Stomach (tissue), 4 donors: ENCODE measurements around the gene PLCB4.

Source experiments
- CTCF ChIP-seq, 7 experiments: fragments of 450-650 bp in 4 of 7; fragments of 200-600 bp in 3 of 7; sonication (generic) in 3 of 7; IDR thresholded peaks; one replicate each; pipeline ENCODE4 v1.5.1; 2016 to 2019; ENCODE audit warnings: antibody characterized with exemption in 7 of 7, control low read depth in 2 of 7, mild to moderate bottlenecking in 1 of 7
- EP300 ChIP-seq: sonication (generic); formaldehyde crosslinking; IDR thresholded peaks from one replicate; pipeline ENCODE4 v1.6.1; 2017; ENCODE audit warnings: antibody characterized with exemption

GRCh38 chr20:9353180-9353915, 284.5 kb downstream of the PLCB4 start:
- no peak for TF ChIP-seq EP300
- TF ChIP-seq CTCF (IDR thresholded peaks at IDR 0.05), result no peak
